Uterus (tissue), 4 donors: ENCODE results near the gene SPNS1. TPM values are rescaled to one million over a fixed set of nuclear protein-coding genes. Genes with fewer than 3 reads are reported as not detected.

Source experiments
- DNase-seq, 2 donors: peaks; one replicate each; pipeline ENCODE4 v3.0.0-alpha.2; 2019 to 2020
- H3K27ac ChIP-seq, 2 donors: fragments of 200-600 bp; sonication (generic); 1 replicate in 1 of 2; 2 replicates in 1 of 2; pipeline ENCODE4 v1.5.1; 2016 to 2018
- H3K27me3 ChIP-seq, 2 donors: fragments of 200-600 bp; sonication (generic); one replicate each; pipeline ENCODE4 v1.5.1; 2018 to 2019; ENCODE audit warnings: control low read depth in 1 of 2
- H3K36me3 ChIP-seq, 2 donors: fragments of 200-600 bp; sonication (generic); one replicate each; pipeline ENCODE4 v1.5.1; 2019; ENCODE audit warnings: control low read depth in 1 of 2
- H3K4me1 ChIP-seq, 2 donors: fragments of 200-600 bp; sonication (generic); one replicate each; pipeline ENCODE4 v1.5.1; 2018 to 2019; ENCODE audit warnings: control low read depth in 1 of 2
- H3K4me3 ChIP-seq, 2 donors: fragments of 200-600 bp; sonication (generic); 1 replicate in 1 of 2; 2 replicates in 1 of 2; pipeline ENCODE4 v1.5.1; 2018 to 2019; ENCODE audit warnings: mild to moderate bottlenecking in 1 of 2
- H3K9me3 ChIP-seq, 2 donors: fragments of 200-600 bp; sonication (generic); one replicate each; pipeline ENCODE4 v1.5.1; 2019; ENCODE audit warnings: control low read depth in 1 of 2
- POLR2A ChIP-seq, 2 donors: fragments of 450-650 bp; IDR thresholded peaks; one replicate each; pipeline ENCODE4 v1.6.1; 2016; ENCODE audit warnings: antibody characterized with exemption in 2 of 2, mild to moderate bottlenecking in 1 of 2, moderate library complexity in 1 of 2
- intact Hi-C: fragments of 100-400 bp; cut with DNase I; formaldehyde crosslinking; loops from one replicate; pipeline ENCODE4 v1.15.1; 2023; ENCODE audit warnings: low total_unique reads
- total RNA-seq, 4 donors: library from RNA; depleted of rRNA in 3 of 4; stranded (reverse); fragments of >200 nt in 3 of 4; gene quantifications; one replicate each; pipeline versions ENCODE4 v1.1.0 to v1.2.4, GENCODE V29; 2014 to 2023
- TF ChIP-seq, protein P1 (sequence below), 4 experiments: fragments of 200-600 bp in 2 of 4; fragments of 450-650 bp in 2 of 4; sonication (generic) in 2 of 4; IDR thresholded peaks; one replicate each; pipeline ENCODE4 v1.5.1; 2016 to 2019; ENCODE audit warnings: antibody characterized with exemption in 4 of 4, mild to moderate bottlenecking in 2 of 4, moderate library complexity in 1 of 4
- donor health status: DM: yes; HTN: yes; CAD: no.

The SPNS1 gene
- total RNA-seq, 4 donors from 2014 or later = 7.4 to 74.3 (median 25.3) TPM

- H3K27me3 ChIP-seq = no peaks in the 10 kb centered on the region
- no peak for DNase-seq
- no peaks in the 10 kb centered on the region for H3K4me1 ChIP-seq
- intact Hi-C loops = no loop called here
- H3K27ac ChIP-seq = no peak overlapping the region
- H3K36me3 ChIP-seq = no peaks in the 10 kb centered on the region
- TF ChIP-seq, protein P1, sequence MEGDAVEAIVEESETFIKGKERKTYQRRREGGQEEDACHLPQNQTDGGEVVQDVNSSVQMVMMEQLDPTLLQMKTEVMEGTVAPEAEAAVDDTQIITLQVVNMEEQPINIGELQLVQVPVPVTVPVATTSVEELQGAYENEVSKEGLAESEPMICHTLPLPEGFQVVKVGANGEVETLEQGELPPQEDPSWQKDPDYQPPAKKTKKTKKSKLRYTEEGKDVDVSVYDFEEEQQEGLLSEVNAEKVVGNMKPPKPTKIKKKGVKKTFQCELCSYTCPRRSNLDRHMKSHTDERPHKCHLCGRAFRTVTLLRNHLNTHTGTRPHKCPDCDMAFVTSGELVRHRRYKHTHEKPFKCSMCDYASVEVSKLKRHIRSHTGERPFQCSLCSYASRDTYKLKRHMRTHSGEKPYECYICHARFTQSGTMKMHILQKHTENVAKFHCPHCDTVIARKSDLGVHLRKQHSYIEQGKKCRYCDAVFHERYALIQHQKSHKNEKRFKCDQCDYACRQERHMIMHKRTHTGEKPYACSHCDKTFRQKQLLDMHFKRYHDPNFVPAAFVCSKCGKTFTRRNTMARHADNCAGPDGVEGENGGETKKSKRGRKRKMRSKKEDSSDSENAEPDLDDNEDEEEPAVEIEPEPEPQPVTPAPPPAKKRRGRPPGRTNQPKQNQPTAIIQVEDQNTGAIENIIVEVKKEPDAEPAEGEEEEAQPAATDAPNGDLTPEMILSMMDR (IDR thresholded peaks at IDR 0.05) = no peak
- no peak for TF ChIP-seq POLR2A (IDR thresholded peaks at IDR 0.05)
- no peaks in the 10 kb centered on the region for H3K9me3 ChIP-seq
- H3K4me3 ChIP-seq = no peak overlapping the region
Observed at GRCh38 chr16:28930652-28931051, 43.9 kb upstream of the SPNS1 start.

- Histone ChIP-seq H3K27ac (no peak within 1 kb of the TSS), H3K36me3 (no peaks in the 10 kb centered on the region), H3K4me1 (no peaks in the 10 kb centered on the region), H3K9me3 (no peaks in the 10 kb centered on the region), H3K4me3 (no peak within 1 kb of the TSS), H3K27me3 (no peaks in the 10 kb centered on the region)
- intact Hi-C loops = no loop called here
- no peak for DNase-seq
- TF ChIP-seq, protein P1 (IDR thresholded peaks at IDR 0.05) = no peak
- no peak for TF ChIP-seq POLR2A (IDR thresholded peaks at IDR 0.05)
Observed at GRCh38 chr16:28931801-28932225, 42.8 kb upstream of the SPNS1 start, which contains the start of gene CD19. CD19 (plus strand) TSS chr16:28931971; CDS start chr16:28932001, 30 bp downstream.

DNA sequence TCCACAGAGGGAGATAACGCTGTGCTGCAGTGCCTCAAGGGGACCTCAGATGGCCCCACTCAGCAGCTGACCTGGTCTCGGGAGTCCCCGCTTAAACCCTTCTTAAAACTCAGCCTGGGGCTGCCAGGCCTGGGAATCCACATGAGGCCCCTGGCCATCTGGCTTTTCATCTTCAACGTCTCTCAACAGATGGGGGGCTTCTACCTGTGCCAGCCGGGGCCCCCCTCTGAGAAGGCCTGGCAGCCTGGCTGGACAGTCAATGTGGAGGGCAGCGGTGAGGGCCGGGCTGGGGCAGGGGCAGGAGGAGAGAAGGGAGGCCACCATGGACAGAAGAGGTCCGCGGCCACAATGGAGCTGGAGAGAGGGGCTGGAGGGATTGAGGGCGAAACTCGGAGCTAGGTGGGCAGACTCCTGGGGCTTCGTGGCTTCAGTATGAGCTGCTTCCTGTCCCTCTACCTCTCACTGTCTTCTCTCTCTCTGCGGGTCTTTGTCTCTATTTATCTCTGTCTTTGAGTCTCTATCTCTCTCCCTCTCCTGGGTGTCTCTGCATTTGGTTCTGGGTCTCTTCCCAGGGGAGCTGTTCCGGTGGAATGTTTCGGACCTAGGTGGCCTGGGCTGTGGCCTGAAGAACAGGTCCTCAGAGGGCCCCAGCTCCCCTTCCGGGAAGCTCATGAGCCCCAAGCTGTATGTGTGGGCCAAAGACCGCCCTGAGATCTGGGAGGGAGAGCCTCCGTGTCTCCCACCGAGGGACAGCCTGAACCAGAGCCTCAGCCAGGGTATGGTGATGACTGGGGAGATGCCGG, 42.0 kb upstream of the SPNS1 start:
- Histone ChIP-seq H3K27me3 (no peaks in the 10 kb centered on the region), H3K4me1 (no peaks in the 10 kb centered on the region), H3K36me3 (no peaks in the 10 kb centered on the region), H3K4me3 (no peak overlapping the region), H3K9me3 (no peaks in the 10 kb centered on the region), H3K27ac (no peak overlapping the region)
- intact Hi-C loops = no loop called here
- DNase-seq = no peak
- TF ChIP-seq, protein P1 (IDR thresholded peaks at IDR 0.05) = no peak
- TF ChIP-seq POLR2A (IDR thresholded peaks at IDR 0.05) = no peak

GRCh38 chr16:28933171-28933570, 41.4 kb upstream of the SPNS1 start:
- Histone ChIP-seq H3K36me3 (no peaks in the 10 kb centered on the region), H3K4me1 (no peaks in the 10 kb centered on the region), H3K27me3 (no peaks in the 10 kb centered on the region), H3K27ac (no peak overlapping the region), H3K9me3 (no peaks in the 10 kb centered on the region), H3K4me3 (no peak overlapping the region)
- intact Hi-C loops = no loop called here
- no peak for TF ChIP-seq POLR2A (IDR thresholded peaks at IDR 0.05)
- TF ChIP-seq, protein P1 (IDR thresholded peaks at IDR 0.05) = no peak
- no peak for DNase-seq

- Histone ChIP-seq H3K27me3 (no peaks in the 10 kb centered on the region), H3K27ac (no peak overlapping the region), H3K4me1 (no peaks in the 10 kb centered on the region), H3K9me3 (no peaks in the 10 kb centered on the region), H3K36me3 (no peaks in the 10 kb centered on the region), H3K4me3 (no peak overlapping the region)
- intact Hi-C loops = no loop called here
- no peak for DNase-seq
- TF ChIP-seq POLR2A (IDR thresholded peaks at IDR 0.05) = no peak
- TF ChIP-seq, protein P1 (IDR thresholded peaks at IDR 0.05) = no peak
Observed at GRCh38 chr16:28935346-28935745, 39.2 kb upstream of the SPNS1 start.
